Keratinocyte (primary cell): ENCODE measurements around the gene BRIP1. TPM values are rescaled to one million over a fixed set of nuclear protein-coding genes. Genes with fewer than 3 reads are reported as not detected.

Source experiments
- DNase-seq: peaks from one replicate; pipeline ENCODE4 v3.0.0-alpha.2; 2011; ENCODE audit warnings: low read depth, missing footprints, low spot score
- FAIRE-seq: peaks from 2 replicates; lab custom pipeline; 2011; peaks lifted over from hg19 to GRCh38; lab: Jason Lieb, UNC
- H2AFZ ChIP-seq: 2 replicates; pipeline ENCODE4 v1.6.0; 2012; ENCODE audit warnings: low read length, control low read depth, inconsistent platforms; ENCODE audit not compliant: control insufficient read depth
- H3K27ac ChIP-seq: 2 replicates; pipeline ENCODE4 v1.5.1; 2011; ENCODE audit warnings: low read length; ENCODE audit not compliant: control insufficient read depth, insufficient read depth
- H3K27me3 ChIP-seq: 3 replicates; pipeline ENCODE4 v1.6.0; 2011; ENCODE audit warnings: low read length; ENCODE audit not compliant: control insufficient read depth, insufficient read depth; ENCODE audit errors: extremely low read depth
- H3K36me3 ChIP-seq, 2 experiments: 2 replicates in 1 of 2; 3 replicates in 1 of 2; pipeline ENCODE4 v1.5.1; 2011; ENCODE audit warnings: low read length in 2 of 2, mild to moderate bottlenecking in 1 of 2; ENCODE audit not compliant: control insufficient read depth in 2 of 2, insufficient read depth in 2 of 2; ENCODE audit errors: extremely low read depth in 1 of 2
- H3K4me1 ChIP-seq: 3 replicates; pipeline ENCODE4 v1.5.1; 2011; ENCODE audit warnings: low read length; ENCODE audit not compliant: control insufficient read depth, insufficient read depth; ENCODE audit errors: extremely low read depth
- H3K4me2 ChIP-seq: 3 replicates; pipeline ENCODE4 v1.6.0; 2011; ENCODE audit warnings: low read depth, low read length; ENCODE audit not compliant: control insufficient read depth, insufficient read depth; ENCODE audit errors: extremely low read depth
- H3K4me3 ChIP-seq, 3 experiments: fragments of 200-600 bp in 1 of 3; sonication (generic) in 1 of 3; 2 replicates in 2 of 3; 3 replicates in 1 of 3; pipeline ENCODE4 v1.5.1; 2011 to 2016; ENCODE audit warnings: low read length in 3 of 3, mild to moderate bottlenecking in 3 of 3, control low read depth in 2 of 3, inconsistent platforms in 1 of 3, low read depth in 1 of 3, mixed read lengths in 1 of 3, mixed run types in 1 of 3, moderate library complexity in 1 of 3; ENCODE audit not compliant: control insufficient read depth in 2 of 3, insufficient read depth in 2 of 3; ENCODE audit errors: extremely low read depth in 1 of 3
- H3K79me2 ChIP-seq: 2 replicates; pipeline ENCODE4 v1.6.0; 2012; ENCODE audit warnings: low read length; ENCODE audit not compliant: control insufficient read depth, insufficient read depth
- H3K9ac ChIP-seq: 3 replicates; pipeline ENCODE4 v1.6.0; 2011; ENCODE audit warnings: low read length; ENCODE audit not compliant: control insufficient read depth, insufficient read depth; ENCODE audit errors: extremely low read depth
- H3K9me1 ChIP-seq: 3 replicates; pipeline ENCODE4 v1.6.0; 2011; ENCODE audit warnings: low read length; ENCODE audit not compliant: control insufficient read depth, insufficient read depth; ENCODE audit errors: extremely low read depth
- H3K9me3 ChIP-seq: 2 replicates; pipeline ENCODE4 v1.5.1; 2012; ENCODE audit warnings: low read depth, low read length; ENCODE audit not compliant: control insufficient read depth
- H4K20me1 ChIP-seq: 3 replicates; pipeline ENCODE4 v1.6.0; 2011; ENCODE audit warnings: low read length; ENCODE audit not compliant: control insufficient read depth, insufficient read depth; ENCODE audit errors: extremely low read depth
- CTCF ChIP-seq, 3 experiments: IDR thresholded peaks in 1 of 3; conservative IDR thresholded peaks in 1 of 3; optimal IDR thresholded peaks in 1 of 3; 2 replicates in 2 of 3; 3 replicates in 1 of 3; pipeline versions ENCODE3 to v1.5.1; 2011; ENCODE audit warnings: low read length in 3 of 3, mild to moderate bottlenecking in 3 of 3, moderate library complexity in 2 of 3, control low read depth in 1 of 3, inconsistent platforms in 1 of 3; ENCODE audit not compliant: insufficient read depth in 2 of 3; ENCODE audit errors: extremely low read depth in 1 of 3
- EZH2 ChIP-seq: IDR thresholded peaks from one replicate; pipeline ENCODE4 v1.6.1; 2012; ENCODE audit warnings: inconsistent platforms, mild to moderate bottlenecking, low read length, moderate library complexity
- dilution Hi-C: fragments of 300-500 bp; cut with MboI; formaldehyde crosslinking; loops from one replicate; pipeline ENCODE4 v1.7.0; 2020; ENCODE audit warnings: low sequenced_read_pairs; ENCODE audit not compliant: extremely low pct_ligation_motif_present
- polyA plus RNA-seq, 5 experiments: library from polyadenylated mRNA; depleted of rRNA in 3 of 5; stranded (reverse) in 3 of 5; stranded (forward) in 1 of 5; unstranded in 1 of 5; fragments of >200 nt; gene quantifications; 1 replicate in 1 of 5; 2 replicates in 3 of 5; 3 replicates in 1 of 5; pipeline versions ENCODE4 v1.2.1 to v1.2.3, GENCODE V29; 2011 to 2012; ENCODE audit warnings: missing spikeins in 2 of 5, low read depth in 1 of 5, low replicate concordance in 1 of 5

BRIP1 gene
- polyA plus RNA-seq, 1 donor (not counting 4 experiments of a cell fraction or from before 2014, with no cell fraction given), result 4.0 TPM

- Histone ChIP-seq H3K9ac (no peak overlapping the region), H3K79me2 (no peaks in the 10 kb centered on the region), H4K20me1 (no peaks in the 10 kb centered on the region), H3K27ac (no peak overlapping the region), H2AFZ (no peak overlapping the region), H3K27me3 (no peaks in the 10 kb centered on the region), H3K4me2 (no peak overlapping the region), H3K9me1 (no peaks in the 10 kb centered on the region), H3K4me3 (no peak overlapping the region), H3K9me3 (no peaks in the 10 kb centered on the region), H3K36me3 (no peaks in the 10 kb centered on the region), H3K4me1 (no peaks in the 10 kb centered on the region)
- FAIRE-seq (no peak), DNase-seq (no peak)
- dilution Hi-C loops, result no loop called here
- TF ChIP-seq EZH2, result no peak
- no peak for TF ChIP-seq CTCF (optimal IDR thresholded peaks at IDR 0.05 in 1 of 3, IDR thresholded peaks at IDR 0.05 in 1 of 3, conservative IDR thresholded peaks at IDR 0.05 in 1 of 3; ENCODE audit: extremely low read depth in 1 of 3, insufficient read depth in 2 of 3, low read length in 3 of 3)
Measured at GRCh38 chr17:61701978-61702377, 161.3 kb downstream of the BRIP1 start.

- no peaks in the 10 kb centered on the region for H3K79me2 ChIP-seq
- H3K4me2 ChIP-seq, result no peak overlapping the region
- no peaks in the 10 kb centered on the region for H3K27me3 ChIP-seq
- dilution Hi-C loops, result no loop called here
- H3K9ac ChIP-seq, result no peak overlapping the region
- no peak overlapping the region for H3K4me3 ChIP-seq
- H4K20me1 ChIP-seq, result no peaks in the 10 kb centered on the region
- no peak overlapping the region for H3K27ac ChIP-seq
- FAIRE-seq, result no peak
- no peak overlapping the region for H2AFZ ChIP-seq
- H3K4me1 ChIP-seq, result no peaks in the 10 kb centered on the region
- no peaks in the 10 kb centered on the region for H3K9me1 ChIP-seq
- DNase-seq, result no peak
- H3K9me3 ChIP-seq, result no peaks in the 10 kb centered on the region
- H3K36me3 ChIP-seq, result no peaks in the 10 kb centered on the region
- TF ChIP-seq EZH2, result no peak
- no peak for TF ChIP-seq CTCF (optimal IDR thresholded peaks at IDR 0.05 in 1 of 3, IDR thresholded peaks at IDR 0.05 in 1 of 3, conservative IDR thresholded peaks at IDR 0.05 in 1 of 3; ENCODE audit: extremely low read depth in 1 of 3, insufficient read depth in 2 of 3, low read length in 3 of 3)
Measured at GRCh38 chr17:61701334-61701733, 162.0 kb downstream of the BRIP1 start.
